GM04503 (cell line): Measurements from ENCODE around the gene EML5.
"Not testable (repeated sequence)": the region's sequence is repeated elsewhere in the genome, so short reads cannot be mapped to it uniquely, and the experiment has no call there.

Experiments
- DNase-seq: peaks from one replicate; pipeline ENCODE4 v3.0.0-alpha.2; 2012; ENCODE audit warnings: low read depth

EML5 gene

GRCh38 chr14:88792473-88793258 is at the start of gene EML5:
TSS of gene EML5 (minus strand) at chr14:88792953. CDS start at chr14:88792503, 450 bp downstream.
- DNase-seq, result no peak

DNA sequence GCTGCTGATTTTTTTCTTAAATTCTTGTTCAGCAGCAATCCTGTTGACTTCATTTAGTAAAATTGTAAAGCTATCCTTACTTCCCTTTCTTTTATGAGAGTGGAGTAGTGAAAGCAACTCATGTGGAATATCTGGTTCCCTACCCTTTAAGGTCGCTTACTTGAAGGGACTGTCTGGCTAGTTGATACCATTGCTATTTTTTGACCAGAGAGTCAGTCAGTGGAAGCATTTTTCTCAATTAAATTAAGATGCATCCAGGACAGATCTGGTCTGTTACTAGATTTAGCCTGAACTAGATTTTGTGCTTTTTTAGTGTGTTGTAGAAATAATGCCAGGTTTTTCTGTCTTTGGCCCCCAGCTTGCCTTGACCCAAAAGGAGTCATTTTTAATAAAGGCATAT is 49.7 kb upstream of the EML5 start:
- no peak for DNase-seq

- DNase-seq, result no peak
These were observed 49.0 kb upstream of the EML5 start for GRCh38 chr14:88841741-88842140.

DNA sequence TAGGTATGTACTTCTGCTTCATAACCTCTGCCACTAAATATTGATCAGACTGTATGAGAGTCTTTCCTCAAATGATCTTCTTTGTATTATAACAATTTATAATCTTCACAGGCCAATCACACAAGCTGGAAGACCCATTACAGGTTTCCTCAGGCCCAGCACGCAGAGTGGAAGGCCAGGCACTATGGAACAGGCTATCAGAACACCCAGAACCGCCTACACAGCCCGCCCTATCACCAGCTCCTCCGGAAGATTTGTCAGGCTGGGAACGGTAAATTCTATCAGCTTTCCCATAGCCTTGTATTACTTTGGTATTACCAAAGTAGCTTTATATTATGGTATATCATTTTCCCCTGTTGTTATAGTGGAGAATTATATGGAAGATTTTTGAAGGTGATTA is 48.2 kb upstream of the EML5 start:
- no peak for DNase-seq

- no peak for DNase-seq
These were observed 45.3 kb upstream of the EML5 start for GRCh38 chr14:88838015-88838414.

DNA sequence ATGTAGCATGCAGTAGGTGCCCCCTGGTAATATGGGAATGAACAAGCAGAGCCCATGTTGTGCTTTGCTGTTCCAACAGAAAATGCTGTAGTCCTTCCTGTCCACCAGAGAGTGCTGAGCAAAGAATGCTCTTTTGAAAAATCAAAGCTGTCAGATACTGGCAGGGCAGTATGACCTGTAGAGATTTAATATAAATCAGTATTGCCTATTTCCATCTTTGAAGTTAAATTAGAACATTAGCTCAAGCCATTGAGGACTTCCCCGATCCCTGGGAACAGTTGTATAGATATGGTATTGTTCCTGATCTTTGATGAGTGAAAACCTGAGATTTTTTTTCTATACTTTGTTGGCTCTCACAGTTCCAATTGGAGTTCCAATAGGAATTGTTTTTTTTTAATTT is 44.7 kb upstream of the EML5 start:
- no peak for DNase-seq

GRCh38 chr14:88835661-88836060 is 42.9 kb upstream of the EML5 start:
- DNase-seq, result no peak

GRCh38 chr14:88834883-88835431 is 42.2 kb upstream of the EML5 start:
- peak; percentile 37 for DNase-seq

GRCh38 chr14:88831284-88831683 is 38.5 kb upstream of the EML5 start:
- peak; percentile 68 for DNase-seq

DNA sequence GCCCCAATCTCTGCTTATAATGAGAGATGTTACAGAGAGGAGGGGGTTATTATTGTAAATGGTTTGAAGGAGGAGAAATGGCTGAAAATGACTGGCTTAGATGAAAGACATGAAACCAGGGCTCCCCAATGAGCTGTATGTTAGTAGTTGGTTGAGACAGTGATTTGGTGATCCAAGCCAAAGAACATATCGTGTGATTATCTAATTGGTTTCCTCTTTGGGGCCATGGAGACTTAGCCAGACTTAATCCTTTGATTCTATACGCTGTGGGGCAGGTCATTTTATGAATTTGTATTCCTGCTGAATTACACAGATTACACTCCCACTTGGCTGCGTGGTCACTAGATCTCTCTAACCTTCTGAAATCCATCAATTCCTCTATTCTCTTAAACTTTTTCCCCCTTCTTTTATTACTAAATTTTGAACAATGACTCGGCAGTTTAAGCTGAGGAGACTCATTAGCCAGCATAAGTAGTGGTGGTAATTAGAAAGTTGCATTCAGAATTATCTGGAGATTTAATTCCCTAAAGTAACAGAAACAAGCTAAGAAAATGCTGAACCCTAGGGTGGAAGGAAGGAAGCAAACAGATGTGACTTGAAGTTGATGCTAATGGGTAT is 37.0 kb upstream of the EML5 start:
- DNase-seq, result no peak

GRCh38 chr14:88829188-88829587 is 36.4 kb upstream of the EML5 start:
- no peak for DNase-seq

DNA sequence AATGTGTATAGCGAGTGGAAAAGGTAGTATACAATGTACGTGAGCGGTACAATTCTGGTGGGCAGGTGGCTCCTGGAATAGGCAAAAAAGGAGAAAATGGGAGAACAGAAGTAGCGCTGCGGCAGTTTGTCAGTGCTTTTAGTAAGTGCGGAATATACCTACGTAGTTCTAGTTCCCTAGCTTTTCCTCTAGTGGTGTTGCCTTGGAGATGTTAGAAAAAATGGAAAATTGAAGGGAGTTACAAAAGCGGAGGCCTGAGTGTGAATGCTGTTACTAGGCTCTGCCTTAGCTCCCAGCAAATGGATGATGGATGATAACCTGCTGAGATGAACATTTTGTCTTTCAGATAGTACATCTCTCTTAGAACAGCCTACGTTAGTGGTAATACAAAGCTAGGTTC is 32.8 kb upstream of the EML5 start:
- no peak for DNase-seq

GRCh38 chr14:88825078-88825458 is 32.3 kb upstream of the EML5 start:
- no peak for DNase-seq

DNA sequence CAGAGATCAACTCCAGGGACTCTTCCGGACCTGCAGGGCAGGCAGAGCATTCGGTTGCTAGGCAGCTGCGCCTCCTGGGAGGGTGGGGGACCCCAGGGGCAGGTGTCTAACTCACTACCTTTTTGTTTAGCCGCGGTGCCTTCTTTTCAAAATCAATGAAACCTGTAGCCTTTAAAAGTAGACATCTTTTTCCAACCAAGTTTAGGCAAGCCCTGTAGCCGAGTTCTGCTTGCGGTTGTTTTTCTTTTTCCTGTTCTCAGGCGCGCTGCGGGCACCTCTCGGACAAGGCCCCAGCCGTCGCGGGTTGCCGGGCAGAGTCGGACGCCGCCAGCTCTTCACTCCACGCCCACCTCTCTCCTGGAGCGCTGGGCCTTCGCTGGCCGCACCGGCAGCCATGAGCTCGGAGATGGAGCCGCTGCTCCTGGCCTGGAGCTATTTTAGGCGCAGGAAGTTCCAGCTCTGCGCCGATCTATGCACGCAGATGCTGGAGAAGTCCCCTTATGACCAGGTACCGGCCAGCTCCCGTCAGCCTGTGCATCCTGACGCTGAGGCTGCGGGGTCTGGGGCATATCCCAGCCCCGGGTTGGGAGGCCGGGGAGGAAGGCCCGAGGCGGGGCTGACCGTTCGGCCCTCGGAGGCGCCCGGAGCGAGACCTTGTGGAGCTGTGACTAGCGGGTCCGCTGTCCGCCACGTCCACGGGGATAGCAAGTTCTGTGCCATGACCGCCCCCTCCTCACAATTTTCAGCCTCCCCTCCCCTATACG is 31.7 kb upstream of the EML5 start, which contains the start of gene TTC8:
Gene TTC8 (plus strand): TSS at position 338 of the 764 bp plus-strand sequence. CDS start 57 bp downstream, at position 395.
- DNase-seq, result peak; percentile 50

DNA sequence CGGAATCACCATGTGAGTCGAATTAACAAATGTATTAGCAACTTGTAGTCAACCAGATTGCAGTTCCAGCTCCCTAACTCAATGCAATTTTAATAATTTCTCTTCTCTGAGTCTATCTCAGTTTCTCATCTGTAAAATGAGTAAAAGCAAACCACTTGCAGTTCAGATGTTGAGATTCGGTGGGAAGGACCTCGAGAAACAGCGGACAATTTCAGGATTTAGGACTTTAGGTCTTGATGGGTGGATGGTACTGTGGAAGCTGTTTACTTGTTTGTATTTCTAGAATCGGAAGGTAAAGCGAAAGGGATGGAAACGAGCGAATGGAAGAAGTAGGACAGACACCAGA is 31.2 kb upstream of the EML5 start:
- no peak for DNase-seq

GRCh38 chr14:88821888-88822287 is 29.1 kb upstream of the EML5 start:
- DNase-seq, result no peak

DNA sequence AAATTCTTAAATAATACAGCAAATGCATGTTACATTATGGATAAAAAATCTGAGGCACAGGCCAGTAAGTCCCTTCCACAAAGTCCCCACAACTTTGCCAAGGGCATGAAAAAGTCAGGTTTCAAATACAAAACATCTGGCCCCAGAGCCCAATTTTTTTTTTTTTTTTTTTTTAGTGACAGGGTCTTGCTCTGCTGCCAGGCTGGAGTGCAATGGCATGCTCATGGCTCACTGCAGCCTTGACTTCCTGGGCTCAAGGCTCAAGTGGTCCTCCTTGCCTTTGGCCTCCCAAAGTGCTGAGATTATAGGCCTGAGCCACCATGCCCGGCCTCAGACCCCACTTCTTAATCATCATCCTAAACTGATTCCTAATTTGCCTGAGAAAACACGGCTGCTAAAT is 28.6 kb upstream of the EML5 start:
- DNase-seq, result no peak

DNA sequence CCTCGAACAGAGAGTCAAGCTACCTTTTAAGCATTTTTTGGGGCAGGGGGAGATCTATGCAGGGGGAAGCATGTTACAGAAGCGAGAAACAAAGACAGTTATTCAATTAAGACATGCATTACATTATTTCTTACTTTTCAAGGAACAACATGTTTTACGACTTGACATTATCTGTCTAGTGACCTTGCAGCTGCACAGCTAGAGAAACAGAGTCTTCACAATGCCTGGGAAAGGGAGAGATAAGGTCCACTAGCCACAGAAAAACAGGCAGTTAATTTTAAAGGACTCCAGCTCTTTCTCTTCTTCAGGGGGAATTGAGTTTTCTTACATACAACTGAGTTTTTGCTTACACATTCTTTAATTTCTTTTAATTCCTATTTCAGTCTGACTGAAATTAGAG is 26.9 kb upstream of the EML5 start:
- DNase-seq, result not testable (repeated sequence)

- no peak for DNase-seq
These were observed 25.3 kb upstream of the EML5 start for GRCh38 chr14:88818018-88818417.

GRCh38 chr14:88815980-88816379 is 23.2 kb upstream of the EML5 start:
- no peak for DNase-seq

DNA sequence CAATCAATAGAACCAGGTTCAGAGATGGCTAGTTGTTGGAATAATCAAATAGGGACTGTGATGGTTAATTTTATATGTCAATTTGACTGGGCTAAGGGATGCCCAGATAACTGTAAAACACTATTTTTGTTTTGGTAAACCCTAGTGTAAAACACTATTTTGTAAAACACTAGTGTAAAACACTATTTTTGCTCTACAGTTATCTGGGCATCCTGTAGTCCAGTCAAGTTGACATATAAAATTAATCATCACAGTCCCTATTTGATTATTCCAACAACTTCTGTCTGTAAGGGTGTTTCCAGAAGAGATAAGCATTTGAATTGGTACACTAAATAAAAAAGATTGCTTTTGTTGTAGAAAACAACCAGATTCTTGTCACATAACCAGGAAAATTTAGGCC is 15.6 kb upstream of the EML5 start:
- no peak for DNase-seq

DNA sequence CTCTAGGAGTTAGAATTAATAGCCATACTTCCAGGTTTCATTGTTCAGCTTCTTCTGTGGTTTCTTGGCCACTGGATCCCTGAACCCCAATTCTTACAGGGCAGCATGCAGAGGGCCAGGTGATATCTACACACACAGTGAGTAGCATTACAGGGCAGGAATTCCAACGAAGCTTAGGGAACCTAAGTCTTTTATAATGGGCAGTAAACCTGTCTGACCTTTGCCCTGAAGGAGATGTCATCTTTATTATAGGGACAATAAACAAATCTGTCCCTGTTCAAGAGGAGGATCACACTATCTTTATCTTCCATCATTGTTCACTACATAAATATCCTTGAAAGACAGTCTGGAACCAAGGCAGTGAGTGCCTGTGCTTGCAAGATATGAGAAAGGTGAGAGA is 11.7 kb upstream of the EML5 start:
- DNase-seq, result no peak

DNA sequence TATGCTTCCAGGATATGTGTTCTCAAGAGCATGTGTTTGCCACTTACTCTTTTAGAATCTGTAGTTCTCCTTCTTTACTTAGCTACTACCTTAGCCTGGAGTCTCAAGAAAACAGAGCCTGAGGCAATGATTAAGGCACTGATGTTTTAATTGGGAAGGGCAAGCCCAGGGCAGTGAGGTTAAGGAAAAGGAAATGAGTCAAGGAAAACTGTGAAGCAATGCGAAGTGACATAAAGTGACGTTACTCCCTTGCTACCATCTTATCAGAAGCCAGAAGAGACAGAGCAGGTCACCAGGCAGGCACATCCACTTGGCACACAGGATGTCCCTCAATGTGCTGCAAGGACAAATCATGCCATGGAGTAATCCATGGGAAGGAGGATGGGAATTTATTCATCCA is 11.3 kb upstream of the EML5 start:
- no peak for DNase-seq
